ENCODE measurements around the gene TRIP6. TPM values are rescaled to one million over a fixed set of nuclear protein-coding genes. Genes with fewer than 3 reads are reported as not detected.
A peak's percentile ranks its signal among the peaks of the same experiment; 100 is the strongest.

TRIP6 gene
- total RNA-seq, 4 donors from 2014 or later: 60.2 to 89.9 (median 81.2) TPM

- 84% methylated on average over 18 of the region's 27 CpGs for WGBS
- H3K27ac ChIP-seq (replicated peaks in 1 of 4): no peak overlapping the region
- TF ChIP-seq EP300 (IDR thresholded peaks at IDR 0.05) (no peak), POLR2AphosphoS5 (IDR thresholded peaks at IDR 0.05) (no peak), POLR2A (IDR thresholded peaks at IDR 0.05; ENCODE audit: low read depth) (no peak), CTCF (IDR thresholded peaks at IDR 0.05) (no peak)
- intact Hi-C loops (cut with DNase I): loop anchor here (10.0 kb wide), 1 partner anchor 182 kb away; the partner anchor contains the start of gene POP7
- H3K4me1 ChIP-seq: peaks cover 30 to 46% (median 36%) of the 10 kb centered on the region in 4 donors
- DNase-seq (ENCODE audit: extremely low spot score): no peak
- no peaks in the 10 kb centered on the region for H3K9me3 ChIP-seq
- no peak overlapping the region for H3K4me3 ChIP-seq
- peaks cover 56 to 76% (median 75%) of the 10 kb centered on the region in 4 donors for H3K36me3 ChIP-seq
- H3K27me3 ChIP-seq: no peaks in the 10 kb centered on the region
Measured at GRCh38 chr7:100886142-100886935, 19.2 kb downstream of the TRIP6 start.

GRCh38 chr7:100886936-100887515 lies 19.8 kb downstream of the TRIP6 start:
- Histone ChIP-seq H3K27me3 (no peaks in the 10 kb centered on the region), H3K9me3 (no peaks in the 10 kb centered on the region), H3K4me1 (peaks cover 31 to 46% (median 37%) of the 10 kb centered on the region in 4 donors), H3K36me3 (peaks cover 50 to 69% (median 68%) of the 10 kb centered on the region in 4 donors), H3K27ac (replicated peaks in 1 of 4) (peak overlapping the region in 3 of 4 donors; percentile 4 to 93 (median 91)), H3K4me3 (no peak overlapping the region)
- intact Hi-C loops (cut with DNase I): loop anchor here (10.0 kb wide), 1 partner anchor 182 kb away; the partner anchor contains the start of gene POP7
- WGBS: 78% methylated on average over 25 of the region's 25 CpGs
- no peak for DNase-seq (ENCODE audit: extremely low spot score)
- no peak for TF ChIP-seq POLR2A (IDR thresholded peaks at IDR 0.05; ENCODE audit: low read depth)
- TF ChIP-seq CTCF (IDR thresholded peaks at IDR 0.05): no peak
- TF ChIP-seq EP300 (IDR thresholded peaks at IDR 0.05): no peak
- TF ChIP-seq POLR2AphosphoS5 (IDR thresholded peaks at IDR 0.05): no peak

- peaks cover 31 to 46% (median 37%) of the 10 kb centered on the region in 4 donors for H3K4me1 ChIP-seq
- peak overlapping the region; percentile 11 to 93 (median 54) for H3K27ac ChIP-seq (replicated peaks in 1 of 4)
- intact Hi-C loops (cut with DNase I): loop anchor here (10.0 kb wide), 1 partner anchor 183 kb away; the partner anchor contains the start of gene POP7
- DNase-seq (ENCODE audit: extremely low spot score): no peak
- TF ChIP-seq EP300 (IDR thresholded peaks at IDR 0.05) (no peak), CTCF (IDR thresholded peaks at IDR 0.05) (no peak), POLR2A (IDR thresholded peaks at IDR 0.05; ENCODE audit: low read depth) (no peak)
- H3K27me3 ChIP-seq: no peaks in the 10 kb centered on the region
- no peaks in the 10 kb centered on the region for H3K9me3 ChIP-seq
- 65% methylated on average over 18 of the region's 21 CpGs for WGBS
- no peak overlapping the region for H3K4me3 ChIP-seq
- H3K36me3 ChIP-seq: peaks cover 44 to 62% (median 61%) of the 10 kb centered on the region in 4 donors
Measured at GRCh38 chr7:100887516-100888290, 20.5 kb downstream of the TRIP6 start.

- H3K27ac ChIP-seq (replicated peaks in 1 of 4): peak overlapping the region; percentile 90 to 95 (median 92)
- 71% methylated on average over 12 of the region's 18 CpGs for WGBS
- H3K36me3 ChIP-seq: peaks cover 41 to 55% (median 54%) of the 10 kb centered on the region in 4 donors
- TF ChIP-seq CTCF (IDR thresholded peaks at IDR 0.05): no peak
- TF ChIP-seq POLR2A (IDR thresholded peaks at IDR 0.05; ENCODE audit: low read depth): no peak
- TF ChIP-seq POLR2AphosphoS5 (IDR thresholded peaks at IDR 0.05): no peak
- TF ChIP-seq EP300 (IDR thresholded peaks at IDR 0.05): no peak
- H3K4me1 ChIP-seq: peaks cover 31 to 46% (median 37%) of the 10 kb centered on the region in 4 donors
- intact Hi-C loops (cut with DNase I): loop anchor here (10.0 kb wide), 1 partner anchor 184 kb away; the partner anchor contains the start of gene POP7
- H3K4me3 ChIP-seq: peak overlapping the region; percentile 63 to 87 (median 70)
- no peaks in the 10 kb centered on the region for H3K9me3 ChIP-seq
- H3K27me3 ChIP-seq: peaks cover 0 to 5% (median 0%) of the 10 kb centered on the region in 4 donors
- no peak for DNase-seq (ENCODE audit: extremely low spot score)
Measured at GRCh38 chr7:100888291-100888987, 21.3 kb downstream of the TRIP6 start.

Measured in esophagus muscularis mucosa (tissue), 4 donors.